ENCODE measurements around the gene TMPRSS11B.
"Not testable (repeated sequence)": the region's sequence is repeated elsewhere in the genome, so short reads cannot be mapped to it uniquely, and the experiment has no call there.

TMPRSS11B gene

DNA sequence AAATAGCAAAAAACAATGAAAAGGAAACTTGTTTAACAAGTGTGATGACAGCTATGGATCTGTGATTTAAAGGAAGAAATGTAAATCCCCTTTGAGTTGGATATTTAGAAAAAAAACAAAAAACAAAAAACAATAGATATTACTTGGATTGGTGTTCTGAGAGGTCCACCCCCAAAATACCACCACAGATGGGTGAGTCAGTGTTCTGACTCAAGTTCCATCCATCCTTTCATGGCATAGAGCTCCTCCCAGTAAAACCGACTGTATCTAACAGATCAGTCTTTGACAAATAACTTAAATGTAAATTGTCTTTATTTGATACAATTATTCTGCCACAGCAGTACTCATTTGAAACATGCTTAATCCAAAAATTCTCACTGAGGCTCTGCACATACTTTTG is 27.4 kb downstream of the TMPRSS11B start:
- DNase-seq, result no peak

DNA sequence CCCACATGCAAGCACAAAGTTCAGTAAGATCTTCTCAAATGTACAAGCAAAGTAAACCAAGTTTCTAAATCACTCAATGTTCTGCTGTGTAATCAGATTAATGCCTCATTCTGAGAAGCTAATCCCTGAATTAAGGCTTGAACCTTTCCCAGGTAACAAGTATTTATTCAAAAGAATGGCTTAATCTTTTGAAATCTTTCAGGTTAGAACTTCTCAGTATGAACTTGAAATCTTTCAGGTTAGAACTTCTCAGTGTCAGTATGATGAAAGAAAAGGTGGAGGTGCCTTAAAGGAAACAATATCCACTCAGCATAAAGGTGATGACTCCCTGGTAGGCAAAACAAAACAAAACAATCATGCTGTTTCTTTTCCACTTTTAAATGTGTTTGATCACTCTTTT is 29.0 kb downstream of the TMPRSS11B start:
- DNase-seq, result no peak

DNA sequence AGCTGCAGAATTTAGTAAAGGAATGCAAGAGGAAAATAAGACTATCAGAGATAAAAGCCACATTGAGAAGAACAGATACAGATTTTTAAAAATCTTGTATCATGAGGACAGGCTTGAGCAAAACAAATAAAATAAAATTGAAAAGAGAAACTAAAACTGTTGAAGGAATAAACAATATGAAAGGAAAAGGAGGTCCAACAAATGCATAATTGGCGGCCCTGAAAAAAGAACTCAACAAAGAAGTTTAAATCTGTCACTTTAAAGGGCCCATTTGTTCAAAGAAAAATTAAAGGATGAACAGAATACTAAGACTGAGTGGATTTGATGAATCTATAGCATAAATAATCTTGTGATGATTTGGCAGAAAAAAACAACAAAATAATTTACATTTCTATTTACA is 36.5 kb downstream of the TMPRSS11B start:
- DNase-seq, result no peak

DNA sequence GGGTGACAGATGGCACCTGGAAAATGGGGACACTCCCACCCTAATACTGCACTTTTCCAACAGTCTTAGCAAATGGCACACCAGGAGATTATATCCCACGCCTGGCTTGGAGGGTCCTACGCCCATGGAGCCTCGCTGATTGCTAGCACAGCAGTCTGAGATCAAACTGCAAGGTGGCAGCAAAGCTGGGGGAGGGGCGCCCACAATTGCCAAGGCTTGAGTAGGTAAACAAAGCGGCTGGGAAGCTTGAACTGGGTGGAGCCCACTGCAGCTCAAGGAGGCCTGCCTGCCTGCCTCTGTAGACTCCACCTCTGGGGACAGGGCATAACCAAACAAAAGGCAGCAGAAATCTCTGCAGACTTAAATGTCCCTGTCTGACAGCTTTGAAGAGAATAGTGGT is 51.2 kb downstream of the TMPRSS11B start:
- DNase-seq, result not testable (repeated sequence)

DNA sequence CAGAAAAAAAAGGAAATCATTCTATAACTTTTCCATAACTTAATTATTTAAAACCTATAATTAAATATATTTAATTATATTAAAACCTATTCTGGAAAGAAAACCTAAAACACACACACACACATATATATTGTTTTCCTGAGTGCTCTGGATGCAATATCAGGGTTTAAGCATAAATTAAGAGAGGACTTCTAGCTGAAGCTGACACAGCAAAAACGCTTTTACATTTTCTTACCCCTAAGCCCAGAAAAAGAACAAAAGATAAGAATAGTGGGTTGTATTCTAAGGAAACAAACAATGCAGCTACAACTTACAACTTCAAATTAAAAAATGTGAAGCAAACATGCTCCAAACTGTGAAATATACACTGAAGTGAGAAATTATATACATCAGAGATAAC is 52.3 kb downstream of the TMPRSS11B start:
- DNase-seq, result no peak

DNA sequence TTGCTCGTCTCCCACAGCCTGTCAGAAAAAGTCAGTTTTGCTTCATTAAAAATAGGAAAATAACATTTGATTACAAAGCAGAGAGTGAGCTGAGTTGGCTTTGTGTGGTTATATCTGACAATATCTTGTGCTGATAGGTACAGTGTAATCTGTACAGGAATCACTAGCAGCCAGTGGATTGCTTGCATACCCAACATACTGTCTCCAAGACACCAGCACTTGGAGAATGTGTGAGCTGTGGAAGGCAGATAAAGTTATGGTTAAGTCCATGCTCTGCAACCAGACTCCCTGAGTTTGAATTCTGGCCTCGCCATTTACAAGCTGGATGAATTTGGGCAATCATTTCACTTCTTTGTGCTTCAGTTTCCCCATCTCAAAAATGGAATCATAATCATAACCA is 58.3 kb downstream of the TMPRSS11B start:
- DNase-seq, result no peak

DNA sequence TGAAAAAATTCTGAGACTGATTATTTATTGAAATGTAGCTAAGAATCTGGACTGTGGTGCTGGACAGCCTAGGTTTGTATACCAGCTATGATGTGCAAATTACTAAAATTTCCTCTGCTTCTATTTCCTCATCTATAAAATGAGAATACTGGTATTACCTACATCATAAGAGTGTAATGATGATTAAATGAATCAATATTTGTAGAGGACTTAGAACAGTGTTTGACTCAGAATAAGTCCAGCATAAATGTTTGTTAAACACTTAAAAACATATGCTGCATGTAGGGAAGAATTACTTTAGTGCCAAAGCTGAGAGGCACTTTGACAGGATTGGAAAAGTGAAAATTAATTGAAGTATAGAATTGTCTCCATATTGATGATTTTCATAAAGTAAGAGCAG is 60.6 kb downstream of the TMPRSS11B start:
- DNase-seq, result no peak

DNA sequence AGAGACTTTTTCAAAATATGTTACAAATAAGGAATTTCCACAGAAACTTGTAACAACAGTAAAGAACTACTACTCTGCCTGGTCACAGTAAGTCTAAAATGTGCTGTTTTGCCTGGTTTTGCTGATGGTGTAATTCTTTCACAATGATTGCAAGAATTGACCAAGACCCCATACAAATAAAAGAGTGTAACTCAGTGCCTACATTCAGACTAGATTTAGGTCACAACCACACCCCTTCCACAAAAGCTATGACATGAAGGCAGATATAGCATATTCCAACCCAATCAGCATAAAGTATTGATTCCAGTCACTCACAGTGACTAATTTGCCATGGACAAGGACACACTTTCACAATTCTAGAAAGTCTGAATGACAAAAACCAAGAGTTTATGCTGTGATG is 62.1 kb downstream of the TMPRSS11B start:
- no peak for DNase-seq

DNA sequence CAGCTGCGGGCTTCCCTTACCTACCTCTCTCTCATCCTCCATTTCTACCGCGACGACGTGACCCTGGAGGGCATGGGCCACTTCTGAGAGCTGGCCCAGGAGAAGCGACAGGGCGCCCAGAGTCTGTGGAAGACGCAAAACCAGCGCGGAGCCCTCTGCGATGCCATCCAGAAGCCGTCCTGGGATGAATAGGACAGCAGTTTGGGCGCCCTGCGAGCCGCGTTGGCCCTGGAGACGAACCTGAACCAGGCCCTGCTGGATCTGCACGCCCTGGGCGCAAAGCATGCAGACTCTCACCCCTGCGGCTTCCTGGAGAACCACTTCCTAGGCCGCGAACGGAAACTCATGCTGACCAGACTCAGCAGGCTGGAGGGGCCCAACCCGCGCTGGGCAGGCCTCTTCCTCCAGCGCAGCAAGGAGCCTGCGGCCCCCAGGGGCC is 63.1 kb downstream of the TMPRSS11B start:
- DNase-seq, result no peak

DNA sequence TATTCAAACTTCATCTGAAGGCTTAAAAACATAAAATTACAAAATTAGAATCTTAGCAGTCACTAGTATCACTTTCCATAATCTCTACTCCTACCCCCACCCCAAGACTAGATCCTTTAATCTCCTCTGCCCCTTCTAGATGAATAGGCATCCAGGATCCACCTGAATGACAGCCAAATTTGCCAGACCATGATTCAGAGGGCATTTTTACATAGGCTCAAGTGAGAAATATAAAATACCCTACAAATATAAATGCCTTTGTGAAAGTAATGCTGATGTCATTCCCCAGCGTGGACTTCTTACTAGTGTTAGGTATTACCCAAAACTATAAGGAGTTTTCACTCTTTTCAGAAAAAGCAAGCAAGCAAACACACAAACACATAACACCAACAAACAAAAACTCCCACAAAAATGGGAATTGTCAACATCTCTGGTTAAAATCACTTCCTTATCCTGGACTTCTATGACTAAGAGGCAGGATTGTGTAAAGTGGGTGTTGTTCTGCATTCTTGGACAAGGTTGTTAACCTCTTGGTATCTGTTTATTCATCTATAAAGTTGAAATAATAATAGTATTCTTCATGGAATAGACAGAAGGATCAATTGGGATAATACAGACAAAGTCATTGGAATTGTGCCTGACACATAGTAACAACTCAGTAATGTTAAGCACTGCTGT is 64.5 kb downstream of the TMPRSS11B start:
- no peak for DNase-seq

DNA sequence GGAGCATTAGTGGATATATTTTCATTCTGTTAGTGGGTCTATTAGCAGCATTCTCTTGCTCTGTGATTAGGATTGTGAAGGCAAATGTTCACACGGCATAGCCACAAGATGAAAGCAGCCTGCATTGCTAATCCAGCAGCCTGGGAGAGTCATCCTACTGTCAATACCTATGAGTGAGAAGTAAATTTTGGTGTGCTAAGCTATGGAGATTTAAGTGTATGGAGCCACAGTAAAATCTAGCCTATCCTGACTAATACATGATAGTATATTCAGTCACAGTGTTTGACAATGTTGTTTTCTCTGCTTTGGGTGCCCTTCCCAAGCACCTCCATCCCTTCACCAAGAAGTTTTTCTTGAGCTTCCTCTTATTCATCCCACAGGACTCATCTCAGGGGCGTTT is 68.6 kb downstream of the TMPRSS11B start:
- DNase-seq, result no peak

Measured in NCI-H2029 (cell line).